Hypothalamus (tissue), 51 donors: ENCODE measurements around the gene ARHGEF35.
"Not testable (repeated sequence)": the region's sequence is repeated elsewhere in the genome, so short reads cannot be mapped to it uniquely, and the experiment has no call there.

Experiments used
- DNase-seq, 51 donors: peaks; one replicate each; lab custom pipeline; 2025; lab: John Stamatoyannopoulos, UW

The ARHGEF35 gene

DNA sequence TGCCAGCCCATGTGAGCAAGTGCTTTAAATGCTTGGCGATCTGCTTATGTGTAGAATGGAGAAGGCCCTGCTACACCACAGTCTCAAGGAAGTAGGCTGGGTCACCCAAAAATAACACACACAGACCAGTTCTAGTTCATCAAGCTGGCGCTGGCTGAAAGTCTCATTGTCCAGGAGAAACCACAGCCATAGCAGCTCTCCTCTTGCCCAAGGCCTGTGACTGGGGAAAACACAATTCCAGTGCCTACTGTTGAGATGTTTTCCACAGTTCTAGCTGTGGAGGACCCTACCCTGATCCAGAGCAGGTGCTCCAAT, 16.5 kb downstream of the ARHGEF35 start:
- not testable (repeated sequence) for DNase-seq

- DNase-seq, result peak in 1 of 51 donors; percentile 8
These were observed 17.1 kb downstream of the ARHGEF35 start for GRCh38 chr7:144178380-144179164.

DNA sequence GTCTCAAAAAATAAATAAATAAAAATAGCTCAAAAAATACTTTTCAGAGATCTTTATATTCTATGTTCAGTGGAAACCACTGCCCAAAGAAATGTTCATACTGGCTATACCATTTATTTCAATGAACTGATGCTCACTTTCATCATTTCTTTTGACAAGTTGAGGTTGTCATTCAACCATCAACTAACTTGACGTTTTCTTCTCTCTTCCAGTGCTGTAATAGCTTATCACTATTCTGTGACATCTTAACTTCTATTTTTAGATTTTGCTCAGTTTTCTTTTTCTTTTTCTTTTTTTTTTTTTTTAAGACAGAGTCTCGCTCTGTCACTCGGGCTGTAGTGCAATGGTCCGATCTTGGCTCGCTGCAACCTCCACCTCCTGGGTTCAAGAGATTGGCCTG, 21.0 kb downstream of the ARHGEF35 start:
- DNase-seq, result no peak

- DNase-seq, result not testable (repeated sequence)
These were observed 23.9 kb downstream of the ARHGEF35 start for GRCh38 chr7:144171594-144172350.

GRCh38 chr7:144164784-144165183, 30.8 kb downstream of the ARHGEF35 start:
- no peak for DNase-seq

DNA sequence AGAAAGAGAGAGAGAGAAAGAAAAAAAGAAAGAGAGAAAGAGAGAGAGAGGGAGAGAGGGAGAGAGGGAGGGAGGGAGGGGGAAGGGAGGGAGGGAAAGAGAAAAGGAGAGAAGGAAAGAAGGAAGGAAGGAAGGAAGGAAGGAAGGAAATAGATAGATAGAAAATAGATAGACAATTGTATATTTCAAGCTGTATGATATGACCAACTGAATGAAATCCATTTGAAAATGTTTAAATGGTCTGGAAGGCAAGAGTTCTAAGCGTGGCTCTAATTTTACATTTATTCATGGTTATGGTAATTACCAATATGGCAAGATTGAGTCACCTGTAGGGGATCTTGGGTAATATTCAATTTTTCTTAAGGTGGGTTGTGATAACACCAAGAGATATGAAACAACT, 36.8 kb downstream of the ARHGEF35 start:
- DNase-seq, result no peak

GRCh38 chr7:144148224-144148827, 47.3 kb downstream of the ARHGEF35 start:
- no peak for DNase-seq

DNA sequence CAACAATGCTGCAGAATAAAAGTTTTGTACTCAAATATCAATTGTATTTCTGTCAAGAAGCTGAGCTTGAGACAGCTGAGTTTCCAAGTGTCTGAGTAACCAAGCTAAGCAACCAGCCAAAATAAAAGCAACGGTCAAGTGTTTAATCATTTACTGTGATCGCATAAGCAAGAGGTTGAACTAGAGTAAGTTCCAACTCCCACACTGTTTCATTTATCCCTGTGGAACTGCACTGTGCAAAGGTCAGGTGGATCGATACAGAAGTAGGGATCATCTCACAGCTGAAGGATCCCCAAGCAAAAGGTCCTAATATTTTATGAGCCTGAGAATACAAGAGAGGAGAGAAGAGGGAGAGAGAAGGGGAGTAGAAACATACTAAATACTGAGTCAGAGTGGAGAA, 51.2 kb downstream of the ARHGEF35 start:
- no peak for DNase-seq

DNA sequence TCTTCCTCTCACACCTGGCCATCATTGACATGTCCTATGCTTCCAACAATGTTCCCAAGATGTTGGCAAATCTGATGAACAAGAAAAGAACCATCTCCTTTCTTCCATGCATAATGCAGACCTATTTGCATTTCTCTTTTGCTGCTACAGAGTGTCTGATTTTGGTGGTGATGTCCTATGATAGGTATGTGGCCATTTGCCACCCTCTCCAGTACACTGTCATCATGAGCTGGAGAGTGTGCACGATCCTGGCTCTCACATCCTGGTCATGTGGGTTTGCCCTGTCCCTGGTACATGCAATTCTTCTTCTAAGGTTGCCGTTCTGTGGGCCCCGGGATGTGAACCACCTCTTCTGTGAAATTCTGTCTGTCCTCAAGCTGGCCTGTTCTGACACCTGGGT, 53.4 kb downstream of the ARHGEF35 start:
- no peak for DNase-seq

- DNase-seq, result no peak
These were observed 58.1 kb downstream of the ARHGEF35 start for GRCh38 chr7:144137501-144137900.
